NCI-H2227 (cell line): ENCODE measurements around the gene ARFGAP2.

Experiments
- DNase-seq: peaks from one replicate; lab custom pipeline; 2025; ENCODE audit not compliant: unreplicated experiment; lab: John Stamatoyannopoulos, UW

Gene ARFGAP2

DNA sequence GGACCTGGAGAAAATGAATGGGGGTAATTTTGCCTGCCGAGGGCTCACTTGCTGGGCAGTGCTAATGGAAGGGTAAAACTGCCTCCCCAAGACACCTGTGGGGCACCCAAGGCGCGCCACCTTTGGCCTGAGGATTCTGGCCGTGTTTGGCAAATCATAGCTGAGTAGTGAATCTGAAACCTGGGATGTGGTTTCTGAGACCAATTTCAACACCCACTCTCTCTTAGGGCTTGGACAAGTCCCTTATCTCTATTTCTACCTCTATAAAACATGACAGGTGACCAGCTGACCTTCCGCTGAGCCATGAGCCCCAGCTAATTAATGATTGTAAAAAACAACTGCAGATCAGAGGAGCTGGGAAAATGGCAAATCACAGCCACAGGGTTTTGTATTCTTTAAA is 11.0 kb upstream of the ARFGAP2 start:
- no peak for DNase-seq

DNA sequence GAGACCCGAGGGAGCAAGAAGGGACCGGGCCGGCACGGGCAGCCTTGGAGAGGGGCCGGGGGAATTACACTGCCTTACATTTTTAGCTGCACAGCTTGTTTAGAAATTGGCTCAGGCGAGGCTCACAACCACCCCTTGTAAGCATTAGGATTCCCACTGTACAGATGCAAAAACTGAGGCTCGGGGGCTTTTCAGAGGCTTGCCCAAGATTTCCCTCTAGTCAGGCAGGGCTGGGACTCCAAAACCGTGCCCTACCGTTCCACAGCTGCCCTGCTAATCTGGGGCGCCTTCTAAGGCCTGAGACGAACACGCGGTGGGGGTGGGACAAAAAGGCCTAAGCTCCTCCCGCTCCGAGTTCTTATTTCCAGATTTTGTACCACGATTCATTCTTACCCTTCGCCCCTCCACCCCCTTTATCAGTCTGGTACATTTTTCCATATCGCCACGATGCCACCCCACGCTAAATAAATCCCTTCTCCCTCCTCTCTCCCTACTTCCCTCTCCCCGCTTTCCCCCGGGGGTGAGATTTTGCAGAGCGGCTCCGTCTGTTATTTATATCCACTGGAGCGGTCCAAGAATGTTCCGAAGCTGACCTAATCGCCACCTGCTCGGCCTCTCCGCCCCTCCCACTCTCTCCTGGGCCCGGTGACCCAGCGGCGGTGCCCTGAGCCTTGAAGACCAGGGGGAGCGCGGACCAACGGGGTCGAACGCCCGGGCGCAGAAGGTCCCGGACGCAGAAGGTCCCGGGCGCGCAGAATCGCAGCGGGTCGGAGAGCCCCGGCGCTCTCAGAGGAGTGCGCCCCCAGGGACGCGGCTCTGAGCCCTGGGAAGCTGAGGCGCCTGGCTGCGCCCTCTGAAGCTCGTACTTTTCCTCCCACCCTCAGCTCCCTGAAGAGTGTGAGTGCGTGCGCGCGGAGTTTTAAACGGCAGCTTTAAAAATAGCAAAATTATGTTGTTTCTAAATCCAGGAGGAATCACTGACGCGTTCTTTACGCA is 10.3 kb upstream of the ARFGAP2 start:
- peak; percentile 39 for DNase-seq

DNA sequence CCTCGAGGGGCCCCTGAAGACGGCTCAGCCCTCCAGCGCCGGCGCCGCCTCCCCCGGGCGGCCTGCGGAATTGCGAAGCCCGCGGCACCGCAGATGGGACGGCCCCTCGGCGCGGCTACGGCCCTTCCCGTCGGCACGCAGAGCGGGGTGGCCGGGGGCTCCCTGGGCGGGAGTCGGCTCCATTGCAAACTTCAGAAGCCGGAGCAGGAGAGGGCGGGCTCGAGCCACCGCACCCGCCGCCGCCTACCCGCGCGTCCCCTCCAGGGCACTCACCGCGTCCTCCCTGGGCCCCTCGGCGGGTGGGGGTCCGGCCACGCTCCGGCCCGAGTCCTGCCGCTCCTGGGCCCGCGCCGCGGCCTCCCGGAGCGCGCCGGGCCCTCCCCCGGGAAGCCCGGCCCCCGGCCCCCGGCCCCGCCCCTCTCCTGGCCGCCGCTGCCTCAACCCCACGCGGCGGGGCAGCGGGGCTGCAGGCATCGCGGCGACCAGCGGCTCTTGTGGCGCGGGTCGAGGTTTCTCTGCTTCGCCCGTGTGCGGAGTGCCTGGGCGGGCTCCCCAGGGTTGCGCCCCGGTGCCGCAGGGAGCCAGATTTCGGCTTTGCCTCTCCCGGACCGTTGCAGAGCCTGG is 9.5 kb upstream of the ARFGAP2 start, which contains the start of gene PACSIN3:
TSS of gene PACSIN3 (minus strand) at position 359 of the 624 bp plus-strand sequence. CDS start 3,707 bp downstream, outside the sequence.
- peak; percentile 57 for DNase-seq

DNA sequence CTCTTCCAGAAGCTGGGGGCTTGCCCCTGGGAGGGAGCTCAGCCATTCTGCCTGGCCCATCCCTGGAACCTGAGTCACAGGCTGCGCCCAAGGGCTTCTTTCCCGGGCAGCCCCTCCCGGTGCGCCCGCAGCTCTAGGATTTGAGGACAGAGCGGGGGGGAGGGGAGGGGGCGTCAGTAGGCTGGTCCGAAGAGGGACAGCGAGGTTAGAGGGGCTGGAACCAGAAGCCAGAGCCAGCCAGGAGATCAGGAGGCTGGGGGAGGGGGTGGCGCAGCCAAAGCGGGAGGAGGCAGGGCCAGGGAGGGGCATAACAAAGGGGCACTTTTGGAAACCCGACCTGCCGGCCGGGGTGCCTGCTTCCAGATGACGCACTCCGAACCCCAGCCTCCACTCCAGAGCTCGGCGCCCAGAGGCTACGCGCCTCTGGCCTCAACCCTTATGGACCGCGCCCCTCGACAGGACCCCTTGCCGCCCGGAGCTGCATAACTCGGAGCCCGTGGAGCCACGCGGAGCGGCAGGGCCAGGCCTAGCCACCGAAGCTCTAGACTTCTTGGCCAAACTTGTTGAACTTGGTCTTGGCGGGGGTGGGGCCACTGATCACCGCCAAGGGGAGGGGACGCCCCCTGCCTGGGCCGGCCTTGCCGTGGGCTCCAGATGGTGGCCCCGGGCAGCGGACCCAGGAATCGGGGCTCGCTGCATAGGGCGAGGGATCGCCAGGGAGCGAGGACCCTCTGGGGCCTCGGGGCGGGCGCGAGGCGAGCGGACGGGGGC is 8.8 kb upstream of the ARFGAP2 start:
- DNase-seq, result no peak

DNA sequence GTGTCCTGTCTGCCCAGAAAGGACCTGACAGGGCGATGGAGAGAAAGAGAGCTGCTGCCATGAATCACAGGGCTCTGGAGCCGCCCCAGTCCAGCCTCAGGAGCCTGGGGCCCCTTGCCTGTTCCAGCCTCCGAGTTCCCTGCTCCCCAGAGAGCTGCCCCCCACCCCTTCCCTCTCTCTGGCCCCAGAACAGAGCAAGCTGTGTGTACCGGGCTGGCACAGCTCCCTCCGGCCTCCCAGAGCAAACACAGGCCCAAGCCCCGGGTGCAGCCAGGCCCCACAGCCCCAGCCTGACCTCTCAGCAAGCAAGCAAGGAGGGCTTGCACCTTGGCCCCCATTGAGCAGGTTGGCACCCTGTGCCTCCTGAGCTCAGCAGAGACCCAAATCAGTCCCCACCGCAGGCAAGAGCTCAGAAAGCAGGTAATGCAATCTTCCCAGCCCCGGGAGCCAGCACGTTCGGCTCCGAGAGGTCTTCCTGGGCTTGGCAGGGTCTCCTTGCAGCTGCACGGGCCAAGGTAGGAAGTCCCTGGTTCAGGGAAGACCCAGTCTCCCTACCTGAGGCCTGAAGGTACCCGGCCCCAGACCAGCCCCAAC is 8.1 kb upstream of the ARFGAP2 start:
- DNase-seq, result no peak

DNA sequence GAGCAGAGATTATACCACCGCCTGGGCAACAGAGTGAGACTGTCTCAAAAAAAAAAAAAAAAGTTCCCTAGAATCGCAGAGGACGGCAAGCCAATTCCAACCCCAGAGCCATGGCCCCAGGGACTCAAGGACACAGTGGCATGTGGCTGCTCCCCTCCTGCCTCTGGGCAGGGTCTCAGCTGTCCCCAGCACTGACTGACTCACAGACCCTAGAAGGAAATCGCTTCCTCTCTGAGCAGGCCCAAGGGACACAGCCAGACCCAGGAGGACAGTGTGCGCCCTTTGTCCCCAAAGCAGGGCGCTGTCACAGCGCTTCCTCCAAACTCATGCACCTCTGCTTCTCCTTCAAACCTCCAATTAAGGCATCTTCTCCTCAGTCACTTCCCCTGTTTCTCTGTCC is 7.3 kb upstream of the ARFGAP2 start:
- DNase-seq, result no peak

DNA sequence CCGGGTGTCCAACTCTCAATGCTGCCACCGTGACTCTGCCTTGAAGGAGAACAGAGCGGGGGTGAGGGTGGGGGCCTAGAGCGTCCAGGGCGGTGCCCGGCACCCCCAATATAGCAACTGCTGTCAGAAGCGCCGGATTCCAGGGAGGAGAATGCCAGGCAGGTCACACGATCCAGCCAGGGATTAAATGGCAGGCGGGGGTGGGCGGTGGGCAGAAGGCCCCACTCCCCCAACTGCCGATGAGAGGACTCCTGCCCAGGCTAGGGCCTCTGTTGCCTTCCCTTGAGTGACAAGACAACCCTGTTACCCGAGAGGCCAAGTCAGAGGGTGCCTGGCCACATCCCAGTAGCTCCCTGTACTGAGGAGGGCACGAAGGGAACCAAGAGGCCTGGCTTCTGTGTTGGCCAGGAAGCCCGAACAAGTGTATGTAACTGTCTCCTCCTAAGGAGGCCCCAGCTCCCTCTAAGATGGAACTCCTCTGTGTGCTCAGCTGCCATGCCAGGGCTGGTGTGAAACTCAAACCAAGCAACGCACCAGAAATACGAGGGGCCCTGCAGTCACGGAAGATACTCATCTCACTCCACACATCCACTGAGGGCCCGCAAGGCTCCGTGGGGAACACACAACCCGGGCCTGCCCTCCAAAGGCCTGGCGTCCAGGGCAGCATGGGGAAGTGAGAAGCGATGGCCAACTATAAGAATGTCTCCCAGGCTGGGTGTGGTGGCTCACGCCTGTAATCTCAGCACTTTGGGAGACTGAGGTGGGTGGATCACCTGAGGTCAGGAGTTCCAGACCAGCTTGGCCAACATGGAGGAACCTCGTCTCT is 6.6 kb upstream of the ARFGAP2 start:
- no peak for DNase-seq

DNA sequence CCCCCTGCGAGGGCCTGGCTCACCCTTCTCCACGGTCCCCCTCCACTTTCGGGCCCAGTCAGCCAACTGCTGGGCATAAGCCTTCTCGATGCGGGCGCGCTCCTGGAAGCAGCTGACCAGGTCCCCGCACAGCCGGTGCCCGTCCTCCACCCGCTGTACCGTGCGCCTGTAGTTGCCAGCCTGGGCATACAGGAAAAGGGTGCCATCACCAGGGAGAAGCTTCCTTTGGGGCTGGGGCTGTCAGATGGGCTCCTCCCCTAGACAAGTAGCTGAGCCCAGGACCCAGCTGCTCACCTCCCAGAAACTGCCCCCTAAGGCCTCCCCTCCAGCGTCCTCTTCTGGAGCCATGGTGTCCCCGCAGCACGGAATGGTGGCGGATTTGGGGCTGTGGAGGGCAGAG is 5.7 kb upstream of the ARFGAP2 start:
- no peak for DNase-seq

DNA sequence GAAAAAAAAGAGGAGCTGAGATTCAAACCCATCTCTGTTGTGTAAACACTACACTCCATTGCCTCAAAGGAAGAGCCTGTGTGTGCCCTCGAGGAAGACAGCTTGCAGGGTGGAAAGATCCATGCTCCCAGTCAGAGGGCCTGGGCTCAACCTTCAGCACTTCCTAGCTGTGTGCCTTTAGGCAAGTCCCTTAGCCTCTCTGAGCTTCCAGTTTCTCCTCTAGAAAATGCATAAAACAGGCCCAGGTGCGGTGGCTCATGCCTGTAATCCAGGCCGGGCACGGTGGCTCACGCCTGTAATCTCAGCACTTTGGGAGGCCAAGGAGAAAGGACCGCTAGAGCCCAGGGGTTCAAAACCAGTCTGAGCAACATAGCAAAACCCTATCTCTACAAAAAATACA is 4.6 kb upstream of the ARFGAP2 start:
- no peak for DNase-seq

DNA sequence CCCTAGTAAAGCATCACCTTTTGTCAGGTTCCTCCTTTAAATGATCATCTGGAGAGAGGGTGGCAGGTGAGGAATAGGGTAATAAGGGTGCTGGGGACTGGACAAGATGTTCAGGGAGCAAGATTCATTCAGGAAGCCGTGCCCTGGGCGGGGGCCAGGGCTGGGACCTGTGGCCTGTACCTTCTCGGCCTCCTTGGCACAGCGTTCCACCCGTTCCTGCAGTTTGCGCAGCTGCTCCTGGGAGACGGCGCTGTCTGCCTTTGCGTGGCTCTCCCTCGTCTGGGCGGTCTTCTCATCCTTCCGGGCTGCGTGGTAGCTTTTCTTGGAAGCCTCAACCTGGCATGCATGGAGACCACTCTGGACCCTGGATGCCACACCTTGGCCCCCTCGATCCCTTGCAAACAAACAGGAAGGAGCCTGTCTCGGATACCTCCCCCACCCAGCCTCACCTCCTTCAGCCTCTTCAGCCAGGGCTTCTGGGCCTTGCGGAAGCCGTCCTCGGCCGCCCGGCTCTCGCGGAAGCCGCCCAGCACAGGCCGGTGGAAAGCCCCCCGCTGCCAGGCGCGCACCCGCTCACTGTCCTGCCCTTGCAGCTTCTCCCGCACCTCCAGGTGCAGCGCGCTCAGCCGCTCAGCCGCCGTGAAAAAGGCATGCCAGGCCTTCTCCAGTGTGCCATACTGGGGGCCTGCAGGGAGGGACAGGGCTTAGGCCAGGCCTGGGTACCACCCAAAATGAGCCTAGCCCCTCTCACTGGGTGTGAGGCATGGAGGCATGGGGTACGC is 3.5 kb upstream of the ARFGAP2 start:
- DNase-seq, result no peak

DNA sequence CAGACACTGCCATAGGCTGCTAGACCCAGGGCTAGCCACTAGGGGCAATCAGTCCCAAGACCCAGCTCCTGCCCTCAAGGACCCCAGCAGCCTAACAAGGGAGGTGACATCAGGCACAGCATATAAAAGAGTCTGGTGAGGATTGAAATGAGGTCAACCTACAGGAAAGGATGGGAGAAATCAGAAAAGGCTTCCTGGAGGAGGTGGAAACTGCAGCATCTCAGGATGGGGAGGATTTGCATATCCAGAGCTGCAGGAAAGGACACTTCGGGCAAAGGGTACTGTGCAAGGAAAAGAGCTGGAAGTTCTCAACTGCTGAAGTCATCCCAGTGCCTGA is 2.9 kb upstream of the ARFGAP2 start:
- DNase-seq, result peak; percentile 32

DNA sequence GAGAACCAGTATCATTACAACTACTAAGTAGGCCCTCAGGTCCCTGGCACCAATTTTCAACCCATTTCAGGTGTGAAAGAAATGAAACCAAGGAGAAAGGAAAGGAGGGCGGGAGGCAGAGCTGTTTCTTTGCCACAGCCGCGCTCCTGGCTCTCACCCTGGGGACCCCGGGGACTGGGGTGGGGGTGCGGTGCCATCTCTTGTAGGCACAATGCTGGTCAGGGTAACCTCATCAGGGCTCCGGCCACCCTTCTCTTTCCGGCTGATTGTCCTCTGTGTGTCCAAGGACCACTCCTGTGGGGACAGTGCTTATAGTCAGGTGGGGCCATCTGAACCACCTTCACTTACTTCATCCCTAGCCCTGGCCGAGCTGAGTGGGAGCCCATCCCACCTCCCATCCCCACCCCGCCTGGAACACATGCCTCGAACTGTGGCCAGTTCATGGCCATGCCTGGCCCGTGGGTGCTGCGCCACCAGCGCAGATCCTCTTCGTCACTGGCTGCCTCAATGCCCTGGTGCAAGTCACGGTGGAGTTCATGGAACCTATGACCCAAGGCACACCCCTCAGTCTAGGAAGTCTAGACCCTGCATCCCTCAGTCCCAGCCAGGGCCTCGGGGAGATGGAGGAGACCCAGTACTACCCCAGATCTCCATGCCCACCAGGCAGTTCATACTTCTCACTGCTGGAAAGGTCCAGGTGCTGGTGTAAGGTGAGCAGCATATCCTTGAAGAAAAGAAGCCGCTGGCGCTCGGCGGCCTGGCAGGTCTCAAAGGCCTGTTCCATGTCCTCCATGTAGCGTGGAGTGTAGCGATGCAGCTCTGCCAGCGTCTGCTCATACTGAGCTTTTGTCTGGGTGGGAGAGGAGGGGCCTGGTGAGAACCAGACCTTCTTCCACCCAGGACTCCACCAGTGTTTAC is 2.3 kb upstream of the ARFGAP2 start:
- DNase-seq, result no peak

DNA sequence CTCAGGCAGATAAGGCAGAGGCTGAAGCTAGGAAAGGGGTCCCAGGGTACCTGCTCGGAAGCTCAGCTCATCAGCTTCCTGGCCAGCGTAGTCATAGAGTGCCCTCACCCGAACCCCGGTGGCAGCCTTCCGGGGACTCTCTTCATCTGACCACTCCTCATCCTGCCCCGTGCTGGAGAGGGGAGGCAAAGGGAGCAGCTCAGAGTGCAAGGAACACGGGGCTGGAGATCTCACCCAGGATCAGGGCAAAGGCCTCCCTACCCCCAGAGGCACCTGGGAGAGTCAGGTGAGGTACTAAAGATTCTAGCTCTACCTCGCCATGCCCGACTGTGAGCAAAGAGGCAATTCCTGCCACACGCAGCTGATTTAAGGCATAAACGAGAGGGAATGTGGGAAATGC is 1.6 kb upstream of the ARFGAP2 start:
- DNase-seq, result no peak

DNA sequence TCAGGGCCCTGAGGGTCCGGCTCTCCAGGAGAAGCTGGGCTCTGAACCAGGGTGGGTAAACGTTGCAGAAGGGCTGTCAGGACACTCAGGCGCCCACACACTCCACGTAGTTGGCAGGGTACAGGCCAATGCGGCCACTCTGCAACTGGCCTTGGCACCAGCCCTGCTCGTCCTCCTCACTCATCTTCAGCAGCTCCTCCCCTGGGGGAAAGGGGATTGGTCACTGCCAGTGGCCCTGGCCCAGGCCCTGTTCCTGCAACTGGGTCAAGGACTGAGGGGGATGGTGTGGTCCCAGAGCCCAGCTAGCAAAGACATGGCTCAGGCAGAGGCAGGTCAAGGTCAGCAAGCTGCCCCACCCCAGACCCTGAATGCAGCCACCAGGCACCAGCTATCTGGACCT is 1.2 kb upstream of the ARFGAP2 start:
- no peak for DNase-seq

DNA sequence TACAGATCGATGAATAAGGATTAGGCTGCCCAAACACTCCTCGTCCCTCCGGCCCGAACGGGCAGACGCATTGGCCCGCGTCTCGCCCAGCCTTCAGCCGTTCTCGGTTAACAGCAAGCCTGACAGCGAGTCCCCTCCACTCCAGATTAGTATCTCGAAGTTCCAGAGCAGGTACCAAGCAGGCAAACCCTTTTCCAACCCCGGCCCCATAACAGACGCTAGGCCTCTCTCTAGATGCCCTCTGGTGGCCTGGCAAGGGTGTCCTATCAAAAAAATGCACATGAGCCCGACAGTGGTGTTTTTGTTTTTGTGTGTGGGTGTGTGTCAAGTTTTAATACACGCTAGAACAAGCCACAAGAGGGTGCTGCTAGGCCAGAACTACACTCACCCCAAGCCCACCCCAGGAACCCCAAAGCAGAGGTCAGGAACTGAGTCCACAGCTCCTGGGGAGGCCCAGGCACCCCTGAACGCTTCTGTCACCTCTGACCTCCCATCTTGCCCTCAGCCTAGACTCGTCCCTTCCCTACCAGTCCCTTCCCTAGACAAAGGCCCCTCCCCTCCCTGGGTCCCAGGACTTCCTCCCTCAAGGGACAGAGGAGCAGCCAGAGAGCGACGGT is 658 bp upstream of the ARFGAP2 start:
- peak; percentile 81 for DNase-seq

DNA sequence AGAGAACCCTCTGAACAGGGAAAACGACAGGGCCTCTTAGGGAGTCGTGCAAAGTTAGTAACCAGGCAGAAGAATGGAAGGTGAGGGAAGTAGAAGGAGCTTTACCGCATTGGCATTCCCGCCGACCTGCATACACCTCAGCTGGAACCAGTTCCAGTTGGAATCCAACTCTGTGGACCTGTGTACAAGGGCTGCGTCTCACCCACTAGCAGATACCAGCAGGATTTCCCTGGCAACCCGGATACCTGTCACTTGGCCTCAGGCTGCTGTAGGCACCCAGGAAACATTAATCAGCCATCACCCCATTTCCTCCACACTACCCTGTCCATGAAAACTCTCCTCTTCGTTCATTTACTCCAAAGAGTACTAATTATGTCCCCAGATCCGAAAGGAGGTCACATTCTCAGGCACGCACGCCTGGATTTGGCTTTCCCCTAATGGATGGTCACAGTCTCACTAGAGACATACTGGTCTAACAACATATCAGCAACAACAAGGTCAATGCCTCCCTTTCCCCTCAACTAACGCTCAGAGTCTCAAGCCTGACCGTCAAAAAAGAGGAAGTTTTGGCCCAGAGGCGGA is 842 bp downstream of the ARFGAP2 start:
- no peak for DNase-seq

DNA sequence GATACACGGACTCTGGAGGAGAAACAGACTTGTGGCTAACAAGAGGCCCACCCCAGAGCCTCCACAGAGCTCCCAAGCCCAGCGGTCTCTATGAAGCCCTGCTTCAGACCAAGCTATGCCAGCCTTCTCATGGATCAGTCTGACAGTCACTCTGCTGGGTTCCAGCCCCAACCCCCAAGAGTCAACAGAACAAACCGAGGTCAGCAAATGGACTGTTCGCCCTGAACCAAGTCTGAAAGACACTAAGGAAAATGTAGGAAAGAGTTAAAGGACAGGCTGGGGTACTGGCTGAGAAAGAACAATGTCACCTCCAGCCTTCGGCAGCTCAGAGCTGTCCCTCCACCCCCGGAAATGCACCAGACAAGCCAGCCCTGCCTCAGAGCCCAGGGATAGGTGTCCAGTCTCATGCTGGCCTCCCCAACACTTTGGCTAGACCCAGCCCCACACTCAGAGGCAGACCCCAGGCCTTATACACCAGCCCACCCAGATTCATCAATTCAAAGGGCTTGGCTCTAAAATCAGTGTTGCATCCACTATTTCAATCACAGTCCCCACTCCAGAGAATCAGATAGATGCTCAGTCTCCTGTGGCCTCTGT is 3.8 kb downstream of the ARFGAP2 start:
- DNase-seq, result no peak
